ENCODE measurements around the gene FBF1.

DNA sequence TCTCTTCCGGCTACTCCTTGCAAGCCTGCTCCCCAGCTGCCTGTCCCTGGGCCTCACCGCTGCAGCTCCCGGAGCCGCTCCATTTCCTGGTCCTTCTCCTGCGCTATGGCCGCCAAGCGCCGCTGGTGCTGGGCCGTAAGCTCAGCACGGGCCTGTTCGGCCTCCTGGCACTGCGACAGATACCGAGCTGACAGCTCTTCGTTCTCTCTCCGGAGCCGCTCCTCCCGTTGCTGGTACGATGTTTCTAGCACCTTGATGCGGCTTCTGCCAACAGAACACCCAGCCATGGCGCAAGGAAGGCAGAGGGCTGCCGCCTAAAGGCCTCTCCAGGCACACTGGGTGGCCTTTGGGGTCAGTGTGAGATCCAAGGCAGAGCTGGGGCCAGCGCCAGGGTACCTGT is 21.2 kb downstream of the FBF1 start:
- TF ChIP-seq, protein P1, sequence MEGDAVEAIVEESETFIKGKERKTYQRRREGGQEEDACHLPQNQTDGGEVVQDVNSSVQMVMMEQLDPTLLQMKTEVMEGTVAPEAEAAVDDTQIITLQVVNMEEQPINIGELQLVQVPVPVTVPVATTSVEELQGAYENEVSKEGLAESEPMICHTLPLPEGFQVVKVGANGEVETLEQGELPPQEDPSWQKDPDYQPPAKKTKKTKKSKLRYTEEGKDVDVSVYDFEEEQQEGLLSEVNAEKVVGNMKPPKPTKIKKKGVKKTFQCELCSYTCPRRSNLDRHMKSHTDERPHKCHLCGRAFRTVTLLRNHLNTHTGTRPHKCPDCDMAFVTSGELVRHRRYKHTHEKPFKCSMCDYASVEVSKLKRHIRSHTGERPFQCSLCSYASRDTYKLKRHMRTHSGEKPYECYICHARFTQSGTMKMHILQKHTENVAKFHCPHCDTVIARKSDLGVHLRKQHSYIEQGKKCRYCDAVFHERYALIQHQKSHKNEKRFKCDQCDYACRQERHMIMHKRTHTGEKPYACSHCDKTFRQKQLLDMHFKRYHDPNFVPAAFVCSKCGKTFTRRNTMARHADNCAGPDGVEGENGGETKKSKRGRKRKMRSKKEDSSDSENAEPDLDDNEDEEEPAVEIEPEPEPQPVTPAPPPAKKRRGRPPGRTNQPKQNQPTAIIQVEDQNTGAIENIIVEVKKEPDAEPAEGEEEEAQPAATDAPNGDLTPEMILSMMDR (IDR thresholded peaks at IDR 0.05 in 4 of 5, conservative IDR thresholded peaks at IDR 0.05 in 1 of 5), result no peak
- no peak for TF ChIP-seq POLR2A (IDR thresholded peaks at IDR 0.05)
